ENCODE measurements around the gene CST7.

- TF ChIP-seq CTCF (IDR thresholded peaks at IDR 0.05; ENCODE audit: low read length) (no peak), EZH2phosphoT487 (IDR thresholded peaks at IDR 0.05; ENCODE audit: low read length) (no peak)
These were observed 2.5 kb downstream of the CST7 start for GRCh38 chr20:24951536-24952083.
